ENCODE results near the gene DMRTB1.

The DMRTB1 gene

DNA sequence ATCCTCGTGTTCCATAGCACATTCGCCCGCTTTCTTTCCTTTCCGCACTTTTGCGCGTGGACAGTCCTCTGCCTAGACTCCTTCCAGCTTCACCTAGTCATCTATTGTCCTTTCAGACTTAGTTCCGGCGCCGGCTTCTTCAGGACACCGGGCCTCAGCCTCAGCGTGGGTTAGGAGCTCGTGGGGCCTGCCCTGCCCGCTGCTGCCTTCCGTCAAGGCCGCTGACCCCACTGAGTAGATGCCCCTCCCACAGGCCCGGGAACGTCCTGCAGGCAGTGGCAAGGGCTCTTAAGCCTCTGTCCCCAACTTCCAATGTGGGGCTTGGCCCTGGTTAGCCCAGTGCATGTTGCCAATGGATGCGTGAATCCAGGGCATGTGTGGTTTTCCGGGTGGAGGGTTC, 11.4 kb downstream of the DMRTB1 start:
- H2AK5ac ChIP-seq (ENCODE audit: low read length, severe bottlenecking) = peak overlapping the region; percentile 26
- H2BK120ac ChIP-seq (ENCODE audit: low read depth, low read length) = no peak overlapping the region
- H3K79me1 ChIP-seq (replicated peaks; ENCODE audit: low read length, poor library complexity, severe bottlenecking) = no peaks in the 10 kb centered on the region
- H3K18ac ChIP-seq (ENCODE audit: low read depth in 1 of 2, low read length in 2 of 2) = no peak overlapping the region
- H3K23ac ChIP-seq (ENCODE audit: low read length in 2 of 2) = no peak overlapping the region
- H3K4ac ChIP-seq (ENCODE audit: low read depth in 1 of 2, low read length in 2 of 2) = no peak overlapping the region
- no peak overlapping the region for H4K91ac ChIP-seq (ENCODE audit: low read length)
- 84% methylated on average over 19 of the region's 19 CpGs for WGBS
- H2AFZ ChIP-seq (ENCODE audit: low read depth, low read length) = peak overlapping the region; percentile 32
- H3K14ac ChIP-seq (ENCODE audit: low read length in 2 of 2) = no peak overlapping the region
- peak overlapping the region; percentile 43 for H3K4me2 ChIP-seq (ENCODE audit: low read length, poor library complexity, severe bottlenecking)
- H2BK12ac ChIP-seq (ENCODE audit: low read length in 2 of 2) = no peak overlapping the region
- H2BK15ac ChIP-seq (ENCODE audit: low read depth, poor library complexity, severe bottlenecking) = no peak overlapping the region
- no peak overlapping the region for H3K27ac ChIP-seq (ENCODE audit: low read length, poor library complexity, severe bottlenecking)
- peak overlapping the region; percentile 45 for H3K9ac ChIP-seq (ENCODE audit: low read length)
- no peak overlapping the region for H4K8ac ChIP-seq (ENCODE audit: low read length)
- peaks cover 4 to 14% of the 10 kb centered on the region in 2 experiments for H3K27me3 ChIP-seq (ENCODE audit: control insufficient read depth in 1 of 2, insufficient read depth in 1 of 2, low read length in 2 of 2)
- no peak for DNase-seq
- peak overlapping the region in 1 of 2 experiments; percentile 69 for H3K4me3 ChIP-seq (ENCODE audit: insufficient read depth in 1 of 2, low read depth in 1 of 2, low read length in 2 of 2)
- H3K4me1 ChIP-seq (ENCODE audit: control insufficient read depth, insufficient read depth, low read depth, low read length) = peaks cover 6% of the 10 kb centered on the region
- no peak overlapping the region for H2BK5ac ChIP-seq (ENCODE audit: low read depth, low read length, poor library complexity, severe bottlenecking)
- no peaks in the 10 kb centered on the region for H3K36me3 ChIP-seq (ENCODE audit: control insufficient read depth in 1 of 2, insufficient read depth in 2 of 2, low read depth in 1 of 2, low read length in 2 of 2)
- H3K9me3 ChIP-seq (ENCODE audit: control insufficient read depth, low read length) = no peaks in the 10 kb centered on the region

DNA sequence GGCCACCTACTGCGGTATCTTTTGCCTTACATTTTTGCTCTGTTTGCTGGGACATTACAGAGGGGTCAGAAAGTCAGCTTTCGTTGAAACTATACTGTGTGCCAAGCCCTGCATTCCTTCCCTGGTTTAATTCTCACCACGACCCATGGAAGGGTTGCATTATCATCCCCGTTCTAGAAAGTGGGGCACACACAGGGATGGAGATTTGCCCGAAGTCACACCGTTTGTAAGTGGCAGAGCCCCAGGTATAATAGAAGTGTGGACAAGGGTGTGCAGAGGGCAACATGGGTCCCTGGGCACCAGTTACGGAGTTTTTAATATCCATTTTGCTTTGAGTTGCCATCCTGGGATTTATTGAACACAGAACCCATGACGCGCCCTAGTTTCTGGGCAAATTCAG, 11.8 kb downstream of the DMRTB1 start:
- Histone ChIP-seq H3K79me1 (replicated peaks; ENCODE audit: low read length, poor library complexity, severe bottlenecking) (no peaks in the 10 kb centered on the region), H3K18ac (ENCODE audit: low read depth in 1 of 2, low read length in 2 of 2) (no peak overlapping the region), H2BK15ac (ENCODE audit: low read depth, poor library complexity, severe bottlenecking) (no peak overlapping the region), H3K4me2 (ENCODE audit: low read length, poor library complexity, severe bottlenecking) (no peak overlapping the region), H3K4me1 (ENCODE audit: control insufficient read depth, insufficient read depth, low read depth, low read length) (peaks cover 6% of the 10 kb centered on the region), H3K36me3 (ENCODE audit: control insufficient read depth in 1 of 2, insufficient read depth in 2 of 2, low read depth in 1 of 2, low read length in 2 of 2) (no peaks in the 10 kb centered on the region), H2BK12ac (ENCODE audit: low read length in 2 of 2) (no peak overlapping the region), H3K9ac (ENCODE audit: low read length) (no peak overlapping the region), H2BK120ac (ENCODE audit: low read depth, low read length) (no peak overlapping the region), H3K4ac (ENCODE audit: low read depth in 1 of 2, low read length in 2 of 2) (no peak overlapping the region), H4K8ac (ENCODE audit: low read length) (no peak overlapping the region), H3K9me3 (ENCODE audit: control insufficient read depth, low read length) (no peaks in the 10 kb centered on the region), H4K91ac (ENCODE audit: low read length) (no peak overlapping the region), H3K27ac (ENCODE audit: low read length, poor library complexity, severe bottlenecking) (no peak overlapping the region), H2BK5ac (ENCODE audit: low read depth, low read length, poor library complexity, severe bottlenecking) (no peak overlapping the region), H2AK5ac (ENCODE audit: low read length, severe bottlenecking) (no peak overlapping the region), H2AFZ (ENCODE audit: low read depth, low read length) (no peak overlapping the region), H3K4me3 (ENCODE audit: insufficient read depth in 1 of 2, low read depth in 1 of 2, low read length in 2 of 2) (no peak overlapping the region), H3K23ac (ENCODE audit: low read length in 2 of 2) (no peak overlapping the region), H3K14ac (ENCODE audit: low read length in 2 of 2) (no peak overlapping the region), H3K27me3 (ENCODE audit: control insufficient read depth in 1 of 2, insufficient read depth in 1 of 2, low read length in 2 of 2) (peaks cover 4 to 18% of the 10 kb centered on the region in 2 experiments)
- WGBS = 98% methylated on average over 9 of the region's 9 CpGs
- no peak for DNase-seq

DNA sequence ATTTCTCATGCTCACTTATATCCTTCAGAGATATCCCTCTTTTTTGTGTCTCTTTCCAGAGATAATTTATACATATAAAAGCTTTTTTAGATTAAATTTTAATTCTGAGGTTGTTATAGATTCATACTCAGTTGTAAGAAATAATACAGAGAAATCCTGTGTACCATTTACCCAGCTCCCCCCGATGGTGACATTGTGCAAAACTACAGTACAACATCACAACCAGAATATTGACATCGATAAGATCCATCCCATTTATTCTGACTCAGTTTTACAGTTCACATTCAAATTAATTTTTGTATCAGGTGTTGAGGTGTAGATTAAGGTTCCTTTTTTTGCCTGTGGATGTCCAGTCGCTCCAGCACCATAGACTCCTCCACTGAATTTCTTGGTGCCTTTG, 14.3 kb downstream of the DMRTB1 start:
- WGBS = 60% methylated on average over 1 of the region's 3 CpGs
- Histone ChIP-seq H2BK120ac (ENCODE audit: low read depth, low read length) (no peak overlapping the region), H3K4me2 (ENCODE audit: low read length, poor library complexity, severe bottlenecking) (no peak overlapping the region), H2AFZ (ENCODE audit: low read depth, low read length) (no peak overlapping the region), H3K4me1 (ENCODE audit: control insufficient read depth, insufficient read depth, low read depth, low read length) (peaks cover 6% of the 10 kb centered on the region), H2AK5ac (ENCODE audit: low read length, severe bottlenecking) (no peak overlapping the region), H3K4ac (ENCODE audit: low read depth in 1 of 2, low read length in 2 of 2) (no peak overlapping the region), H3K23ac (ENCODE audit: low read length in 2 of 2) (no peak overlapping the region), H3K4me3 (ENCODE audit: insufficient read depth in 1 of 2, low read depth in 1 of 2, low read length in 2 of 2) (no peak overlapping the region), H4K91ac (ENCODE audit: low read length) (no peak overlapping the region), H3K9me3 (ENCODE audit: control insufficient read depth, low read length) (no peaks in the 10 kb centered on the region), H3K36me3 (ENCODE audit: control insufficient read depth in 1 of 2, insufficient read depth in 2 of 2, low read depth in 1 of 2, low read length in 2 of 2) (no peaks in the 10 kb centered on the region), H3K14ac (ENCODE audit: low read length in 2 of 2) (no peak overlapping the region), H2BK15ac (ENCODE audit: low read depth, poor library complexity, severe bottlenecking) (no peak overlapping the region), H4K8ac (ENCODE audit: low read length) (no peak overlapping the region), H2BK5ac (ENCODE audit: low read depth, low read length, poor library complexity, severe bottlenecking) (no peak overlapping the region), H3K9ac (ENCODE audit: low read length) (no peak overlapping the region), H2BK12ac (ENCODE audit: low read length in 2 of 2) (no peak overlapping the region), H3K27me3 (ENCODE audit: control insufficient read depth in 1 of 2, insufficient read depth in 1 of 2, low read length in 2 of 2) (peaks cover 19 to 35% of the 10 kb centered on the region in 2 experiments), H3K27ac (ENCODE audit: low read length, poor library complexity, severe bottlenecking) (no peak overlapping the region), H3K79me1 (replicated peaks; ENCODE audit: low read length, poor library complexity, severe bottlenecking) (no peaks in the 10 kb centered on the region), H3K18ac (ENCODE audit: low read depth in 1 of 2, low read length in 2 of 2) (no peak overlapping the region)
- peak; percentile 13 for DNase-seq

DNA sequence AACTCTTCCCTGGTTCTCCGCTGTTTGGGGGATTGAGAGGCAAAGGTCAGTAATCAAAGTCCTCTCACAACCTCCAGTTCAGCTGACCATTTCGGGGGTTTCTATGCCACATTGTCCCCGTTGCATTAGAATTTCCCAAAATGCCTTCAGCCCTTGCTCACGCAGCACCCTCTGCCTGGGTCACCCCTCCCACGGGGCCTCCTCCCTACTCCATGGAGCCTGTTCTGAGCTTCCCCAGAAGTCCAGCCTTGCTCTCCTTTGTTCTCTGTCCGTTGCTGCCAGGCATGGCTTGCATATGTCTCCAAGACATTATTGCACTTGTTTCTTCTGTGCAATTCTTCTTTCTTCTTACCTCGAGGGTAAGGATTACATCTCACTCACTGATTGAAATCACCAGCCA, 16.5 kb downstream of the DMRTB1 start:
- peaks cover 29 to 55% of the 10 kb centered on the region in 2 experiments for H3K27me3 ChIP-seq (ENCODE audit: control insufficient read depth in 1 of 2, insufficient read depth in 1 of 2, low read length in 2 of 2)
- no peak overlapping the region for H3K4ac ChIP-seq (ENCODE audit: low read depth in 1 of 2, low read length in 2 of 2)
- no peak overlapping the region for H3K4me3 ChIP-seq (ENCODE audit: insufficient read depth in 1 of 2, low read depth in 1 of 2, low read length in 2 of 2)
- no peak overlapping the region for H2BK12ac ChIP-seq (ENCODE audit: low read length in 2 of 2)
- H3K4me1 ChIP-seq (ENCODE audit: control insufficient read depth, insufficient read depth, low read depth, low read length) = peaks cover under 1% of the 10 kb centered on the region
- no peak overlapping the region for H2BK5ac ChIP-seq (ENCODE audit: low read depth, low read length, poor library complexity, severe bottlenecking)
- H3K23ac ChIP-seq (ENCODE audit: low read length in 2 of 2) = no peak overlapping the region
- no peaks in the 10 kb centered on the region for H3K79me1 ChIP-seq (replicated peaks; ENCODE audit: low read length, poor library complexity, severe bottlenecking)
- no peak for DNase-seq
- no peak overlapping the region for H3K4me2 ChIP-seq (ENCODE audit: low read length, poor library complexity, severe bottlenecking)
- no peak overlapping the region for H4K91ac ChIP-seq (ENCODE audit: low read length)
- H3K9ac ChIP-seq (ENCODE audit: low read length) = no peak overlapping the region
- H3K27ac ChIP-seq (ENCODE audit: low read length, poor library complexity, severe bottlenecking) = no peak overlapping the region
- no peak overlapping the region for H2BK120ac ChIP-seq (ENCODE audit: low read depth, low read length)
- H3K18ac ChIP-seq (ENCODE audit: low read depth in 1 of 2, low read length in 2 of 2) = no peak overlapping the region
- H3K36me3 ChIP-seq (ENCODE audit: control insufficient read depth in 1 of 2, insufficient read depth in 2 of 2, low read depth in 1 of 2, low read length in 2 of 2) = no peaks in the 10 kb centered on the region
- no peaks in the 10 kb centered on the region for H3K9me3 ChIP-seq (ENCODE audit: control insufficient read depth, low read length)
- no peak overlapping the region for H2AFZ ChIP-seq (ENCODE audit: low read depth, low read length)
- H3K14ac ChIP-seq (ENCODE audit: low read length in 2 of 2) = no peak overlapping the region
- no peak overlapping the region for H2AK5ac ChIP-seq (ENCODE audit: low read length, severe bottlenecking)
- no peak overlapping the region for H2BK15ac ChIP-seq (ENCODE audit: low read depth, poor library complexity, severe bottlenecking)
- WGBS = 83% methylated on average over 7 of the region's 7 CpGs
- H4K8ac ChIP-seq (ENCODE audit: low read length) = no peak overlapping the region
